HG03439 (cell line): Measurements from ENCODE around the gene TMEM184A.

Source experiments
- ATAC-seq: cut with Tn5 transposase; IDR thresholded peaks from one replicate; pipeline ENCODE4 v1.9.1; 2021; ENCODE audit warnings: mild to moderate bottlenecking, moderate library complexity; ENCODE audit not compliant: unreplicated experiment

TMEM184A gene

DNA sequence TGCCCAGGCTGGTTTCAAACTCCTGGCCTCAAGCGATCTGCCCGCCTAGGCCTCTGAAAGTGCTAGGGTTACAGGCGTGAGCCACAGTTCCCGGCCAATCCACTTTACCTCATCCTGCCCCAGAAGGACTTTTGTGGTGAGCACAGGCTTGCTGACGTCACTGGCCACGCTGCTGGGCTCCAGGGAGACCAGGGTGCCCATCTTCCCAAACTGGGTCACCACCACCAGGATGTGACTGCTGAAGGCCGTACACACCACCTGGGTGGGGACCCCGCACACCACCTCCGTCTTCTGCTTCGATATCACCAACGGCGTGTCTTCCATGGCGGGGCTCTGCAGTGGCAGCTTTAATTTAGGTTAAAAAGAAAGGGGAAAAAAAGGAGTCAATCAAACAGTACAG, 13.0 kb upstream of the TMEM184A start:
- no peak for ATAC-seq

DNA sequence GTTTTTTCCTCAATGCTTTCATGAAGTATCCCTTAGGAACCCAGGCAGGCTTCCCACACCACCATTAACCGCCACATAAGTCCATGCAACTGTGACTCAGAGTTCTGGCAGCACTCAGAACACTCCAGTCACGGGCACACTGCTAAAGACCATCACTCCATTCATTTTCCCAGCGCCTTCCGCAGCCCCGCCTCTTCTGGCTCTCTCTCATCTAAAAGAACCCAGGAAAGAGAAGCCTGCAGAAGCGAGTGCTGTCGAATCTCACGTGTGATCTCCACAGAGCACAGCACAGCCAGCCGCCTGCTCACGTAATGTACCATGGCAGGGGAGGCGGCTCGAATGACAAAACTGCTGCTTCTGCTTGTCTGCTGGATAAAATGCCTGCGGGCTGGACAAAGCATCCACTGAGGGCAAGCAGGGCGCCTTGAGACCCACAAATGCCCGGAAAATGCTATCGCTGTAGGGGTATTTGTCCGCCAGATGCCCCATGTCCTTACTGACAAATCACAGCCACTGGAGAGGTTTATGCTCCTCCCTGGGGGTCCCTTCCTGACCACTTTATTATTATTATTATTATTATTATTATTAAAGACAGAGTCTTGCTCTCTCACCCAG, 12.0 kb upstream of the TMEM184A start:
- no peak for ATAC-seq

- no peak for ATAC-seq
Measured at GRCh38 chr7:1567049-1567771, 11.2 kb upstream of the TMEM184A start.

- ATAC-seq = no peak
Measured at GRCh38 chr7:1566687-1567048, 10.7 kb upstream of the TMEM184A start.

DNA sequence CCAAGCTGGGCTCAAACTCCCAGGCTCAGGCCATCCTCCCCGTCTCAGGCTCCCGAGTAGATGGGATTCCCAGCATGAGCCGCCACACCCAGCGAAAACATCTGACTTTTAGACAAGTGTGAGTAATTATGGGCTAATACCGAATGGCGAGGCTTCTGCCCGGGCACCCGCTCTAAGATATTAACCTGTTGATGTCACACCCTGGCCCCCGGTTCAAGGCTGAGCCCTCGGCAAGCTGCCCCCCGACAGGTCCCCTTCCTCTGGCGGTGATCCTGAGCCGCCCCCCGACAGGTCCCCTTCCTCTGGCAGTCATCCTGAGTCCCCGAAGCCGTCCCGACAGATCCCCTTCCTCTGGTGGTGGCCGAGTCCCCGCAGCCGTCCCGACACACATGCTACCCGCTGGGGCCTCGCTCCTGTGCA, 8.6 kb upstream of the TMEM184A start:
- ATAC-seq = no peak

DNA sequence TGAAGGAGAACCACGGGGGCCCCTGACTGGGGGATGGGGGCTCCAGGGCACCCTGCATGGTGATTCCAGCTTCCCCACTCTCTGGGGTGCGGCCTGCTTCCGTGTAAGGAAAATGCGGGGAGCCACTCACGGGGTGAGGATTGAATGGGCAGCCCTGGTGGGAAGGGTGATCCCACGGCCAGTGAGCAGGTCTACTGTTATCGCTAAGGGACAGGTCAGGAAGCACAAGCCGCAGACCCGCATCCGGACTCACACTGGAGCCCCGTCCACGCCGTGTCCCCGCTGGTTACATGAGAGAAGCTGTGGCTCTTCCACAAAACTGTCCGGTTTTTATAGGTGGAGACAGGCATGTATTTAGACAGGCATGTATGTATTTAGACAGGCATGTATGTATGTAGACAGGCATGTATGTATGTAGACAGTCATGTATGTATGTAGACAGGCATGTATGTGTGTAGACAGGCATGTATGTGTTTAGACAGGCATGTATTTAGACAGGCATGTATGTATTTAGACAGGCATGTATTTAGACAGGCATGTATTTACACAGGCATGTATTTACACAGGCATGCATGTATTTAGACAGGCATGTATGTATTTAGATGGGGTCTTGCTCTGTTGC, 8.1 kb upstream of the TMEM184A start:
- ATAC-seq = no peak

DNA sequence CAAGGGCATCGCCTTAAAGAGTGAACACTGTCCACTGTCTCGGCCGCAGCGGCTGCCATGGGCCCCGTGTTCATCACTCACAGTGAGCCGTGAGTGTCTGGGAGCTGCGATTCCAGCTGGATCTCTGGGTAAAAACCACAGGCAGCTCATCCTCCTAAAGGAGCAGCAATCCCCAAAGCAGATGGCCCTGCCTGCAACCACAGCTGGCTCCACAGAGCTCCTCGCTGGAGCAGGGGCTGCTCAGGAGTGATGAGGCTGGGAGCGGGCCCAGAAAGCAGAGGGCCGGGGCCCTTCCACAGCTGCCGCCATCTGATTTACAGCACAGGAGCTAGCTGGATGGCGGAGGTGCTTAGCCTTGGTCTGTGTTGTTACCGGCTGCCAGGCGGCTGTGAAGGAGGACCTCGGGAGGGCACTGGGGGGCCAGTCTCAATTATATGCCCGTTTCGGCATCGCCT, 6.6 kb upstream of the TMEM184A start:
- no peak for ATAC-seq

GRCh38 chr7:1562116-1562515, 6.1 kb upstream of the TMEM184A start:
- ATAC-seq = no peak

DNA sequence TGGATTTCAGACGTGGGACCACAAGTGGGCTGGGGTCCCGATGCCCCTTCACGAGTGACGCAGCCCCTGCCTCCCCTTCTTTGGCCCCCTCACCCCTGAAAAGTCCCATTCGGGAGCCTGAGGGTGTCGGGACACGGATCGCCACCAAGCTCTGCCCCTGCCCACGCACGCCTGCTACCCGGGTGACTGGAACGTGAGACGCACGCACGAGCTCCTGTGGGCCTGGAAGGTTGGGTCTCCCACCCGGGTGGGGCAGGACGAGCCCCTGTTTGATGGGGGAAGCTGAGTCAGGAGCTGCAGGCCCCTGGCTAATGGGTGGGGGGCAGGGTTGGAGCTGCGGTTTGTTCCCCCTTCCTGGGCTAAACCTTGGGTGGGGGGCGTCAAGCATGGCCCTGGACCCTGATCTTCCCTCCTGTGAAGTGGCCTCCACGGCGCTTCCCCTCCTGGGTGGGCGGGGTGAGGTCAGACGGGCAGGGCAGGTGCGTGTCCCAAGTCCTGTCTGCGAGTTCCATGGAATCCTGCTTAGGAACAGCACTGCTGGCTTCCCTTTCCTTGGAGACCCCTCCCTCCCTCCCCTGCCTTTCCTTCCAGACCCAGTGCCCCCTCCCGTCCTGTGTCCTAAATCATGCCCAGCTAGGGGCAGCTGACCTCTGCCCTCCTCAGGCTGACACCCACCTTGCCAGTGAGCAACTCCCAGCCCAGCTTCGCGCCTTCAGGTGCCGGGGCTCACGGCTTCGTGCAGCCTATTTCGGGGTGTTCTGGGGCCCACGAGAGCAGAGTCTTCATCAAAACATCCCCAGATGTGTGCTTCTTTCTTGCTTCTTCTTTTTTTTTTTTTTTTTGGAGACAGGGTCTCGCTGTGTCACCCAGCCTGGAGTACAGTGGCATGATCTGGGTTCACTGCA, 5.3 kb upstream of the TMEM184A start:
- no peak for ATAC-seq

DNA sequence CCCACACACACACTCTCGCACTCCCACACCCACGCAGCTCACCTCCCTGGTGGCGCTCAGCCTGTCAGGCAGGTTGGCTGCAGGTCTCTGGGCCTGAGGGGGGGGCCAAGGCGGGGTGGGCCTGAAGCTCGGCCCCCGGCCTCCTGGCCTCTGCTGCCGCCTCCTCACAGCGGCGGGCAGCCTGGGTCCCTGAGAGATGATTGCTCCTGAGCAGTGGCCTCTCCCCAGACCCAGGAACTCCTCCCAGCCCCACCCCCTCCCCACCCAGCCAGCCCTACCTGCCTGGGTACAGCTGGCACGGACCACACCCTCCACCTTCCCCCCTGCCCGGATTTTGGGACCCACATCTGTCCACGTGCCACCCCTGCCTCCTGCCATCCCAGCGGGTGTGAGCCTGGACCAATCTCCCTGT, 4.6 kb upstream of the TMEM184A start:
- ATAC-seq = no peak

DNA sequence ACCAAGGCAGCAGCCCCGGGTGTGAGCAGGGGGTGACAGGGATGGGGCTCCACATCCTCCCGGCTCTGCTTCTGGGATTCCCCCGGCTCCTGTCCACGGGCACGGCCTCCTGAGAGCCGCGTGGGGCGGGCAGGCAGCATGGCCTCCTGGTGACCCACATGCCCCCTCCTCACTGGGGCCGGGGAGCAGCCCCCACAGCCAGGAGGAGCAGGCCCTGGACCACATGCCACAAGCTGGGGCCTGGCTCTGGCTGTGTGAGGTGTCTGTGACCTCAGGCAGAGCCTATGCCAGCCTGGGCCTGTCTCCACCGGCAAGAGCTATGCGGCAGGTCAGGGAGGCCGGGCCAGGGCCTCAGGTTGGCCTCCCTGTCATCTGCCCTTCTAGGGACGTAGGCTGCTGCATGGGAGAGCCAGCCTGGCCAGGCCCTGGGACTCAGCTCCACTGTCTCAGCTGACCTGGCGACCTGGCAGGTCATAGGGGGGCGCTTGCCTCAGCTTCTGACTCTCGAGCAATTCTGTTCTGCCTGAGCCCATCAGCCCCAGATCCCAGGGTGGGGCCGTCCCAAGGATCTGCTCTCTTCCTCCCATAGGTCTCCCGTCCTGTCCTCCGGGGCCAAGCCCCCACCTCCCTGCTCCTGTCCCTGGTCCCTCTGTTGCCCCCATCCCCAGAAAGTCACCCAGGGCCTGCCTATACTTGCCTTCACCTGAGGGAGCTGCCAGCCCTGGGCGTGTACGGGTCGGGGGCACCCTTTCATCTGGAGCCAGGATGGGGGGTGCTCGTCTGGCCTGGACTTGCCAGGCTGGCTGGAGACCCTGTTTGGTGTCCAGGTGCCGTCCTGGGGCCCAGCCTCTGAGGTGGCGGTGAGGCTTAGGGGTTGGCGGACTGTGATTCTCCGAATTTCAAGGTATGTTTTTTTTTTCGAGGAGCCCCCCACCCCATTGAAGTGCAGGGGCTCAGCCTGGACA, 3.9 kb upstream of the TMEM184A start:
- no peak for ATAC-seq

DNA sequence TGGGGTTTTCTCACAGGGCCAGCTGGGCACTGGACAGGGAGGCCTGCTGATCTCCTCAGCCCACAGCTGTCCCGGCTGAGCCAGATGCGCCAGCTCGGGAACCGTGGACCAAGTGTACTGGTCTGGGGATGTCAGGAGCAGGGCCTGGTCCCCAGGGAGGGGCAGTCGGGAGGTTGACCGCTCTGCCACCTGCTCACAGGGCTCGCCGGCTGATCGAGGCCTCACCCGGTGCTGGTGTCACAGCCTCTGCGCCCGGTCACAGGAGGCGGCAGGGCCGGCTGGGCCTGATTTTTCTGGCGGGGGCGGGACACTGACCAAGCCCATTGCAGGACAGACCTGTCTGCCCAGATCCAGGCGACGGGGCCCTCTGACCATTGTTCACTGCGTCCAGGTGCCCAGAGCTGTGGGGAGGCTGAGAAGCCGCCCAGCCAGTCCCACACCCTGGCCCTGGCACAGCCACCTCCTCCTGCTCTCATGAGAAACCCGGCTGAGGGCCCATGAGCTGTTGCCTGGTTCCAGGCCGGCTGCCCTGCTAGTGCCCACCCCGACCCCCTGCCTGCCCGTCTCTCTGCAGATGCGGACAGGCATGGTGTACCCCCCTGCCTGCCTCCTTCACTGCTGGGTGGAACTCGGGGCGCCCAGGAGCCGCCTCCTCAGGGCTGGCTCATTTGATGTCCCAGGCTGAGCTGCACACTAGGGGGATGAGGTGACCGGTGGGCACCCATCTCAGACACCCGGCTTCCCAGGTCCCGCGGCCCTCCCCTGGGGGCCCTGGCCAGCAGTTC, 3.0 kb upstream of the TMEM184A start:
- no peak for ATAC-seq

GRCh38 chr7:1558181-1558811, 2.3 kb upstream of the TMEM184A start:
- no peak for ATAC-seq

DNA sequence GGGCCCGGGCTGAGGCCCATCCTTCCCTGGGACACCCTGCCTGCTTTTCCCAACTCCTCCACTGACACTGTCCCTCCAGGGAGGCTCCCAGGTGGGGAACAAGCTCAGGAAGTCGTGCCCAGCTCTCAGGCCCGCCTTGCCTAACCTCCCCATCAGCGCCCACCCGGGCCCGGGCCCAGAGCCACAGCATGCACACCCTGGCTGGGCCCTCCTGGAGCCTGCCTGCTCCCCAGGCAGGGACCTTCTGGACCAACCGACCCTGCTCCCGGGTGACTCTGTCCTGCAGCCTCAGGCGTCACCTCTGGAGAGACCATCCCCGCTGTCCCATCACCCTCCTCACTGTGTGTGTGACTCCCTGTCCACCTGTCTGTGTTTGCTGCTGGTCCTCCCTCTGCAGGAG, 1.8 kb upstream of the TMEM184A start:
- ATAC-seq = no peak

DNA sequence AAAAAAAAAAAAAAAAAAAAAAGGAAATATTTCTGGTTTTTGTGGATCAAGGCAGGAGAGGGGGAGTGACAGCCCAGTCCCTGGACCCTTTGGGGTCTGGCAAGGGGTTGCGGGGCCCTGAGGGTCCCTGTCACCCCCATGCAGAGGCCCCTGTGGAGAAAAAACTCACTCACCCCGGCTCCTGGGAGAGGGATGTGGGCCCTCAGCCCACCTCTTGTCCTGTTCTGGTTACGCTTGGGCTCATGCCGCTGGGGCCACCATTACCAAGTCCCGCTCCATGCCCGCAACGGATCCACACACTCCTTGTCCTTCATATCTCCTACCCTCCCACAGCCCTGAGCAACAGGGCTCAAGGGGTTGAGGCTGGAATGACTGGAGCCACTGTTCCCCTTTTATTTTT, 1.0 kb upstream of the TMEM184A start:
- no peak for ATAC-seq

- ATAC-seq = no peak
Measured at GRCh38 chr7:1555046-1555812, 776 bp downstream of the TMEM184A start.

DNA sequence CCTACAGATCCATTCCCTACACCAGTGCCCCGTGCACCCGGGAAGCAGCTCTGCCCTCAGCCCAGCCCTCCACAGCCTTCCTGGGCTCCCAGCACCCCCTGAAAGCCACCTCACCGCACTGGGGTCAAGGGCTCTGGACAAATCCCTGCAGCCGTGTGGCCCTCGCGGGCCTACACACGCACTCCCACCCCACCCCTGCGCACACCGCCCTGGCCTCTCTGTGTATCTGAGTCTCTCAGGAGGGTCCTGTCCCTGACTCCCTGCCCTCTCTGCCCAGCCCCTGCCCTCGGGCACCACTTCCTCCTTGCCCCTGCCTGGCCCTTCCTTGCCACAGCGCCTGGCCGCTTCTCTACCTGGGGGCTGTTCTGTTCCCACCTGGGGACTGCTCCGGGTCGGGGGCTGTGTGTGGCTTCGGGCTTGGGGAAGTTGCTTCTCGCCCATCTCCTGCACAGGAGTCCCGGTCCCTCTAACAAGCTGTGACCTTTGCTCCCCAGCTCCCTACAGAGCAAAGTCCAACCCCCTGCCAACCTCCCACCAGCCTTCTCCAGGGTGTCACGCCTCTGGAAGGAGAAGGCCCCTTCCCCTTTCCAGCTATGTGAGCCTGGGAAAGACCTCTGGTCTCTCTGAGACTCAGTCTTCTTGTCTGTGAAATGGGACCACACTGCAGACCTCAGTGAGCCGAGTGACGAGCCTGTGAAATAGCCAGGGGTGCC, 1.5 kb downstream of the TMEM184A start:
- no peak for ATAC-seq
